ENCODE results near the gene PBX3.
"Not testable (repeated sequence)": the region's sequence is repeated elsewhere in the genome, so short reads cannot be mapped to it uniquely, and the experiment has no call there.

Gene PBX3

DNA sequence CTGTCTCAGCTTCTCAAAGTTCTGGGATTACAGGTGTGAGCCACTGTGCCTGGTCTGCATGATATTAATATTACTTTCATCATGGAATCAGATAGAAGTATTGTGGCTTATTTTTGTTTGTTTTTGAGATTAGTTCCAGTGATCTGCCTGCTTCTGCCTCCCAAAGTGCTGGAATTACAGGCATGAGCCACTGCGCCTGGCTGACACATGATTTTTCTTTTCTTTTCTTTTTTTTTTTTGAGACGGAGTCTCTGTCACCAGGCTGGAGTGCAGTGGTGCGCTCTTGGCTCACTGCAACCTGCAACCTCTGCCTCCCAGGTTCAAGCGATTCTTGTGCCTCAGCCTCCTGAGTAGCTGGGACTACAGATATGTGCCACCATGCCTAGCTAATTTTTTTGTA is 29.6 kb downstream of the PBX3 start:
- not testable (repeated sequence) for DNase-seq (ENCODE audit: low read depth in 2 of 2)

- DNase-seq (ENCODE audit: low read depth in 2 of 2): not testable (repeated sequence)
Measured at GRCh38 chr9:125778538-125779219, 31.5 kb downstream of the PBX3 start.

- not testable (repeated sequence) for DNase-seq (ENCODE audit: low read depth in 2 of 2)
Measured at GRCh38 chr9:125779220-125779565, 32.0 kb downstream of the PBX3 start.

DNA sequence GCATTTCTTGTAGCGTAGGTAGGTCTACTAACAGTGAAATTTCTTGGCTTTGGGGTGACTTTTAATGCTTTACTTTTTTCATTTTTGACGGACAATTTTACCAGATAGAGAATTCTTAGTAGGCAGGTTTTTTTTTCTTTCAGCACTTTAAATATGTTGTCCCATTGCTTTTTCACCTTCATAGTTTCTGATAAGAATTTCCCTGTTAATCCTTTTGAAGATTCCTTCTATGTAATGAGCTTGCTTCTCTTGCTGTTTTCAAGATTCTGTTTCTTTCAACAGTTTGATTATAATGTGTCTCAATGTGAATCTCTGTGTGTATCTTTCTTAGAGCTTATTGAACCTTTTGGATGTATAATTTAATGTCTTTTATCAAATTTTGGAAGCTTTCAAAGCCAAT is 35.5 kb downstream of the PBX3 start:
- DNase-seq (ENCODE audit: low read depth in 2 of 2): no peak

DNA sequence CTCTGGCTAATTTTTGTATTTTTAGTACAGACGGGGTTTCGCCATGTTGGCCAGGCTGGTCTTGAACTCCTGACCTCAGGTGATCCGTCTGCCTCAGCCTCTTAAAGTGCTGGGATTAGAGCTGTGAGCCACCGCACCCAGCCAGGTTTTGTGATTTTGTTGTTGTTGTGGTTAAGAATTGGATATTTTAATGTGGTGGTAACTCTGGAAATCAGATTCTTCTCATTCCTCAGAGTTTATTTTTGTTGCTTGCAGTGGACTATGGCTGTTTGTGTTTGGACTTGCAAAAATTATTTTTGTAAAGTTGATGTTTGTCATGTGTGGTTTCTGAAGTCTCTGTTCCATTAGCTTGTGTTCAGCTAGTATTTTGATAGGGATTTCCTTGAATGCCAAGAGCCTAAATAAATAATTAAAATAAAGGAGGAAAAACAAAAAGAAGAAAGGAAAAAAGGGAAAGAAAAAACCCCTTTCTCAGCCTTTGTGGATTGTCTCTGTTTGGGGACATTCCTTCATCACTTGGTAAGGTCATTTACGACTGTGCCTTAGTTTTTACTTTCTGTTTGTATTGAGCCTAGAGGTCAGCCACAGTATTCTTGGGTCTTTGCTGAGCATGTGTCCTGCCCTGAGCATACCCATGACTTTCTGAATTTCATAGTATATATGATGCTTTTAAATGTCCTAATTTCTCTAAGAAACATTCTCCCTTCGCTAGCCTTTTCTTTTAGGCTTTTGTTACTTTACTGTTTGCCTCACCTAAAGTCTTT is 37.3 kb downstream of the PBX3 start:
- no peak for DNase-seq (ENCODE audit: low read depth in 2 of 2)

DNA sequence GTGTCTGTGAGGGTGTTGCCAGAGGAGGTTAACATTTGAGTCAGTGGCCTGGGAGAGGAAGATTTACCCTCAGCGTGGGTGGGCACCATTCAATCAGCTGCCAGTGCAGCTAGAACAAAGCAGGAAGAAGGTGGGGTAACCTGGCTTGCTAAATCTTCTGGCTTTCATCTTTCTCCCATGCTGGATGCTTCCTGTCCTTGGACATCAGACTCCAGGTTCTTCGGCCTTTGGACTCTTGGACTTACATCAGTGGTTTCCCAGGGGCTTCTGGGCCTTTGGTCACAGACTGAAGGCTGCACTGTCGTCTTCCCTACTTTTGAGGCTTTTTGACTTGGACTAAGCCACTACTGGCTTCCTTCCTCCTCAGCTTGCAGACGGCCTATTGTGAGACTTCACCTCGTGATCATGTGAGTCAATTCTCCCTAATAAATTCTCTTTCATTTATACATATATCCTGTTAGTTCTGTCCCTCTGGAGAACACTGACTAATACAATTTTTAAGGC is 38.1 kb downstream of the PBX3 start:
- peak in 1 of 2 donors; percentile 18 for DNase-seq (ENCODE audit: low read depth in 2 of 2)

DNA sequence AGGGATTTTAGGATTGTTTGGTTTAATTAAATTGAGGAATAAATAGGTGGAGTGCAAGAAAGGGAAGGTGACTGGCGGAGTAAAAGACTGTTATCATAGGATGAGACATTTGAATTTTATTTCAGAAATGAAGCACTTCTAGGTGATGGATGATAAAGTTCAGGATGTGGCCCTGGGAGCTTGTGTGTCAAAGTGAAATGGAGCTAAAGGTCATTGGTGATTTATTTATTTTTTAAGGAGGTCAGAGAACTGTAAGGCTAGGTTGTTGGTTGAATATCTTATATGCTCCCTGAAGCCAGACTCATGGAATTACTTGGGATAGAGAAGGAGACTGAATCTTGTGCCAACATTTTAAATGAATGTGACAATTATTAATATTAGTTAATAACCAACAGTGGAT is 40.5 kb downstream of the PBX3 start:
- no peak for DNase-seq (ENCODE audit: low read depth in 2 of 2)

GRCh38 chr9:125789196-125789595 is 42.0 kb downstream of the PBX3 start:
- DNase-seq (ENCODE audit: low read depth in 2 of 2): no peak

DNA sequence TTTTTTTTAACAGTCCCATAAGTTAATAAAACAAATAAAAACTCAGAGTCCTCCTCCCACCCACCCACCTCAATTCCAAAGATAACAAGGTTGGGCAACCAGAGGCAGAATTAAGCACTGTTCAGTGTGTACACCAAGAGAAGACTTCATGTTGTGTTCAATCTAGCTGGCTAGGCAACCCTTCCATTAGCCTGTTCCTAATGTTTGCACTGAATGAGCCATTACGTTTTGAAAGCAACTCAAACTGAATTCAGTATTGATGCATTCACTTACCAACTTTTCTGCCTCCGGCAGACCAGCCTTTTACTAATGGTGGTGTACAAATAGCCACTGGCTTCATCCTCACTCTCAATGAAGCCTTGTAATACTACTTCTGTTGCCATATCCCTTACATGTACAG is 47.5 kb downstream of the PBX3 start:
- no peak for DNase-seq (ENCODE audit: low read depth in 2 of 2)

DNA sequence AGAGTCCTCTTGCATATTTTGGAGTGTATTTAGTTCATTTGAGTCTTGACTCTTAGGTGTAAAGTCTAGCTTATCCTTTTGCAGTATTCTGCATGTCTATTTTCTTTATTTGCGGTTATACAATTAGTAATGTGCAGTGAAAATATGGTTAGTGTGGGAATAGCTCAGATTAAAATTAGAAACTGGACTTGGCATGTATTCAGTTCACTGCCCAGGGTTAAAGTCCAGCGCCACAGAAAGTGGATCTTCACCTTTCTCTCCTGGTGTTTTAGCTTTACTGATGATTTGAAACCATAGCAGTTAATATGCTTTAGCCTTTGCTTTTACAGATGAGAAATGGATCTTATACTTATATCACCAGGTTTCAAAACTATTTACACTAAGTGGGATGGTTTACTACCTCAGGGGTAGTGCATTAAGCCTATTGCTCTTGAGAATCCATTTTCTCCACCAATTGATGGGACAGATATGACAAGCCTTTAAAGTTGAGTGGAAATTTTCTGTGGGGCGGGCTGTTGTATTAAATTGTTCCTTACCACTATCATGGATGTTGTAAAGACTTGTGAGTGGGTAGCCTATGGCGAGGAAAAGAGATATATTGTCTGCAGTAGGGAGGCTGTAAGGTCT is 48.9 kb downstream of the PBX3 start:
- no peak for DNase-seq (ENCODE audit: low read depth in 2 of 2)

DNA sequence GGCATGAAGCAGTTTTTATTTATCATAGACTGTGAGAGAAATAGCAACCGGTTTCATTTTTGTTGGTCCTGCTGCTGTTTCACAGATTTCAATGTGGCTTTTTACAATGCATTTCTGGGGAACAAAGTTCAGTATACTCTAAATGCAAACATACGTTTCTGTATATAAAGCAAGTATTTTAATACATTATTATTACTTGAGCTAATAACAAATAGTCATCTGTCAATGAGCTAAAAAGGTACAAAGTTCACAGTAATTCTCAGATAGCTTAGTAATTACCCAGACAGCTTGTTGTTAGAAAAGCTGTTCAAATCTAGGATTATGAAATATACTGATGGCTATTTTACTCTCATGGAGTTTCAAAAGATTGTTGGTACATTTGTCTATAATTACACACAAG is 50.8 kb downstream of the PBX3 start:
- no peak for DNase-seq (ENCODE audit: low read depth in 2 of 2)

- no peak for DNase-seq (ENCODE audit: low read depth in 2 of 2)
Measured at GRCh38 chr9:125803526-125803925, 56.4 kb downstream of the PBX3 start.

GRCh38 chr9:125805057-125805456 is 57.9 kb downstream of the PBX3 start:
- no peak for DNase-seq (ENCODE audit: low read depth in 2 of 2)

- DNase-seq (ENCODE audit: low read depth in 2 of 2): no peak
Measured at GRCh38 chr9:125805586-125805985, 58.4 kb downstream of the PBX3 start.

DNA sequence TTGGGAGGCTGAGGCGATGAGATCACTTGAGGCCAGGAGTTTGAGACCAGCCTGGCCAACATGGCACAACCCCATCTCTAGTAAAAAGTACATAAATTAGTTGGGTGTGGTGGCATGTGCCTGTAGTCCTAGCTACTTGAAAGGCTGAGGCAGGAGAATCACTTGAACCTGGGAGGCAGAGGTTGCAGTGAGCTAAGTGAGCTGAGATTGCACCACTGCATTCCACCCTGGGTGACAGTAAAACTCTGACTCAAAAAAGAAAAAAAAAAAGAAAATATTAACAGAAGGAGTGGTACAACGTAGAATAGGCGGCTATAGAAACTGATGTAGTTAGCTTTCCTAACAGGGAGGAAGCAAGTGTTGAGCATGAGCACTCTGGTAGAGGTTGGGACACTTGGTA is 59.9 kb downstream of the PBX3 start:
- DNase-seq (ENCODE audit: low read depth in 2 of 2): no peak

DNA sequence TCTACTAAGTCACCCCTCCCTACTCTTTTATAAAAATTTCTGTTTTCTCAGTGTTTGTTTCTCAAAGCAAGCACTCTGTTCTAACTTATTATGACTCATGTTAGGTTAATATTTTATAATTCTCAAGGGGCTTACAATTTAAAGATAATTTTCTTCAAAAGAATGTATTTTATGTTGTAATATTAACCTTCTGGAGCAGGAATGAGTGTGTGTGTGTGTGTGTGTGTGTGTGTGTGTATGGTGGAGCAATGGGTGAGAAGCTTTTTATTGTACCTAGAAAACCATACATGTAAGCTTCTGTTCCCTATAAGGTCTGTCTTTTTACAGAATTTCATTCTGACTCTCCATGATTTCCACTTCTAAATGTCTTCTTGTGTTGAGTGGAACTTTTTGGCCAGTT is 63.0 kb downstream of the PBX3 start:
- no peak for DNase-seq (ENCODE audit: low read depth in 2 of 2)

DNA sequence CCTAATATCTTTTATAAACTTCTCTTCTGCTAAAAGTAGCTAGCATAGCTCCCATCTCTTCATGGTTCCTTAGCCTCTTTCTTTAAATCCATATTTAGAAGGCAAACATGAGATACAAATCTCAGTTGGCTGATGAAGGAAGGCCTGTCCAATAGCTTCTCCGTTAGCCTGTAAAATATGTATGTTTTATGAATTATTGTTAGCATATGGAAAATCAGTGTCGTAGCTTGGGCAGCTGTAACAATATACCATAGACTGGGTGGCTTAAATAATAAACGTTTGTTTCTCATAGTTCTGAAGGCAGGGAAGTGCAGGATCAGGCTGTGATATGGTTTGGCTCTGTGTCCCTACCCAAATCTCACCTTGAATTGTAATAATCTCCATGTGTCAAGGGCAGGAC is 63.8 kb downstream of the PBX3 start:
- DNase-seq (ENCODE audit: low read depth in 2 of 2): no peak

- no peak for DNase-seq (ENCODE audit: low read depth in 2 of 2)
Measured at GRCh38 chr9:125812403-125812802, 65.2 kb downstream of the PBX3 start.

GRCh38 chr9:125815568-125815967 is 68.4 kb downstream of the PBX3 start:
- DNase-seq (ENCODE audit: low read depth in 2 of 2): no peak

DNA sequence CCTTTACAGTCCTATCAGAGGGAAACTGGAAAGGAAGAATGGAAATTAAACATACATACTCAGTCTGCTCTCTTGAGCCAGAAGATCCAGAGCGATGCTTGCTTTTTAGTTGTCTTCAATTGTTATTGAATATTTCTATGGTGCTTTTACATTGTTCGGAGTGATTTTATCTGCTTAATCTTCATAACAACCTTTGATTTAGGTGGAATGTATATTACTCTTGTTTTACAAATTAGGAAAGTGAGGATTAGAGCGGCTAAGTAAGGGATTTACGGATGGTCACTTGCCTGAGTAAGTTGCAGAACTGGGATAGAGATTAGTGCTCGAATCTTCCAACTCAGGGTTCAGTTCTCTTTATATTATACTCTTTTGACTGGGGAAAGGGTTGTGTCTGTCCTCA is 69.1 kb downstream of the PBX3 start:
- DNase-seq (ENCODE audit: low read depth in 2 of 2): no peak

- DNase-seq (ENCODE audit: low read depth in 2 of 2): no peak
Measured at GRCh38 chr9:125820100-125820804, 73.1 kb downstream of the PBX3 start.

- DNase-seq (ENCODE audit: low read depth in 2 of 2): no peak
Measured at GRCh38 chr9:125821078-125821477, 73.9 kb downstream of the PBX3 start.

All from stimulated activated CD8-positive, alpha-beta memory T cell treated with anti-CD3 and anti-CD28 coated beads, Interleukin-15, amount 100 ng/mL, for 4 hours (primary cell).